Vagina (tissue), 2 donors: ENCODE measurements around the gene PLCB2.

ENCODE experiments used
- POLR2A ChIP-seq, 2 donors: fragments of 450-650 bp; IDR thresholded peaks; one replicate each; pipeline ENCODE4 v1.6.1; 2017; ENCODE audit warnings: antibody characterized with exemption in 2 of 2, mild to moderate bottlenecking in 2 of 2, moderate library complexity in 2 of 2
- POLR2AphosphoS5 ChIP-seq, 2 donors: sonication (generic); formaldehyde crosslinking; IDR thresholded peaks; one replicate each; pipeline ENCODE4 v1.9.0; 2017; ENCODE audit warnings: antibody characterized with exemption in 2 of 2, mild to moderate bottlenecking in 2 of 2, low read depth in 1 of 2; ENCODE audit not compliant: insufficient read depth in 1 of 2
- TF ChIP-seq, protein P1 (sequence below), 3 experiments: fragments of 450-650 bp in 2 of 3; fragments of 200-600 bp in 1 of 3; sonication (generic) in 1 of 3; IDR thresholded peaks; one replicate each; pipeline ENCODE4 v1.5.1; 2017 to 2019; ENCODE audit warnings: antibody characterized with exemption in 3 of 3, mild to moderate bottlenecking in 2 of 3, moderate library complexity in 2 of 3

DNA sequence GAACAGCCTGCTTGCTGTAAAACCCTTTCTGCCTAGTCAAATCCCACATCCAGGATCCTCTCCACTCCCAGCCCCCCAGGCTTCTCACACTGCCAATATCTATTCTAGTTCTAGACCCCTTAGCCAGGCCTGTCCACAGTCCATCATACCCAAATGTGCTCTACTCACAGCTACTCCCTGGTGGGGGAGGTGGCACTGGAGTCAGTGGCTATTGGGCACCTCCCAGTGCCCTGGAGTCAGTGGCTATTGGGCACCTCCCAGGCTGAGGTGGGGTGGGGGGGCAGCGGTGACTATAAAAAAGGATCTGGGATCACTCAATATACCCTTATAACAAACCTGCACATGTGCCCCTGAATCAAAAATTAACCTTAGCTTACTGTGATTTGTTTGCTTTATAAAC, 49.5 kb upstream of the PLCB2 start:
- no peak for TF ChIP-seq POLR2A (IDR thresholded peaks at IDR 0.05)
- TF ChIP-seq, protein P1, sequence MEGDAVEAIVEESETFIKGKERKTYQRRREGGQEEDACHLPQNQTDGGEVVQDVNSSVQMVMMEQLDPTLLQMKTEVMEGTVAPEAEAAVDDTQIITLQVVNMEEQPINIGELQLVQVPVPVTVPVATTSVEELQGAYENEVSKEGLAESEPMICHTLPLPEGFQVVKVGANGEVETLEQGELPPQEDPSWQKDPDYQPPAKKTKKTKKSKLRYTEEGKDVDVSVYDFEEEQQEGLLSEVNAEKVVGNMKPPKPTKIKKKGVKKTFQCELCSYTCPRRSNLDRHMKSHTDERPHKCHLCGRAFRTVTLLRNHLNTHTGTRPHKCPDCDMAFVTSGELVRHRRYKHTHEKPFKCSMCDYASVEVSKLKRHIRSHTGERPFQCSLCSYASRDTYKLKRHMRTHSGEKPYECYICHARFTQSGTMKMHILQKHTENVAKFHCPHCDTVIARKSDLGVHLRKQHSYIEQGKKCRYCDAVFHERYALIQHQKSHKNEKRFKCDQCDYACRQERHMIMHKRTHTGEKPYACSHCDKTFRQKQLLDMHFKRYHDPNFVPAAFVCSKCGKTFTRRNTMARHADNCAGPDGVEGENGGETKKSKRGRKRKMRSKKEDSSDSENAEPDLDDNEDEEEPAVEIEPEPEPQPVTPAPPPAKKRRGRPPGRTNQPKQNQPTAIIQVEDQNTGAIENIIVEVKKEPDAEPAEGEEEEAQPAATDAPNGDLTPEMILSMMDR (IDR thresholded peaks at IDR 0.05), result no peak
- TF ChIP-seq POLR2AphosphoS5 (IDR thresholded peaks at IDR 0.05; ENCODE audit: insufficient read depth in 1 of 2, low read depth in 1 of 2), result no peak
